ENCODE data around the gene IL9R.
"Not testable (repeated sequence)": the region's sequence is repeated elsewhere in the genome, so short reads cannot be mapped to it uniquely, and the experiment has no call there.

IL9R gene

GRCh38 chrX:156030474-156030873, 33.0 kb downstream of the IL9R start:
- DNase-seq (ENCODE audit: low spot score), result not testable (repeated sequence)
